ENCODE measurements around the gene PPFIA1. TPM values are rescaled to one million over a fixed set of nuclear protein-coding genes. Genes with fewer than 3 reads are reported as not detected.

Gene PPFIA1
- total and polyA plus RNA-seq, 11 donors, result 15.8 to 53.1 (median 39.1) TPM

- intact Hi-C loops (cut with DNase I), result no loop called here
- Histone ChIP-seq H3K9me3 (no peaks in the 10 kb centered on the region), H3K27ac (no peak overlapping the region), H3K27me3 (peaks cover 0 to 4% (median 0%) of the 10 kb centered on the region in 9 donors), H3K4me3 (no peak overlapping the region), H3K4me1 (peaks cover 0 to 8% (median 0%) of the 10 kb centered on the region in 12 donors), H3K36me3 (peaks cover 10 to 100% (median 93%) of the 10 kb centered on the region in 9 donors)
- WGBS, 4 donors, result 90 to 95% (median 91%) methylated on average over 12 to 15 of the region's 15 CpGs
- TF ChIP-seq CTCF (IDR thresholded peaks at IDR 0.05) (no peak), POLR2A (IDR thresholded peaks at IDR 0.05) (no peak)
- no peak for ATAC-seq
- no peak for DNase-seq
Observed at GRCh38 chr11:70432580-70432979, 162.1 kb downstream of the PPFIA1 start.

DNA sequence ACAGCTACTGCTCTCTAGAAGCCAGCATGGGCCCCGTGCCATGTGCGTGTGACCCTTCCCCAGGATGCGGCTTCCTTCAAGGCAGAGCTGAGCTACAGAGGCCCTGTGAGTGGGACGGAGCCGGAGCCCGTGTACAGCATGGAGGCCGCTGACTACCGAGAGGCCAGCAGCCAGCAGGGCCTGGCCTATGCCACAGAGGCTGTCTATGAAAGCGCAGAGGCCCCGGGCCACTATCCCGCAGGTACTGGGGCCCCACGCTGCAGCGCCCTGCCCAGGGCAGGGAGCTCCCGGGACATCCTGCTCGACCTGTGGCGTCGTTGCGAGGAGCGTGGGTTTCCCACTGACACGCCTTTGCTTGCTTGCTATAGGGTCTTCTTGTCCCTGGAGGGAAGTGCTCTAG lies 162.5 kb downstream of the PPFIA1 start:
- DNase-seq (no peak), ATAC-seq (no peak)
- 94 to 100% (median 96%) methylated on average over 5 to 20 of the region's 20 CpGs for WGBS, 4 donors
- TF ChIP-seq CTCF (IDR thresholded peaks at IDR 0.05), result no peak
- no peak for TF ChIP-seq POLR2A (IDR thresholded peaks at IDR 0.05)
- H3K4me3 ChIP-seq, result no peak overlapping the region
- no peak overlapping the region for H3K27ac ChIP-seq
- intact Hi-C loops (cut with DNase I), result no loop called here
- H3K9me3 ChIP-seq, result no peaks in the 10 kb centered on the region
- H3K27me3 ChIP-seq, result peaks cover 0 to 4% (median 0%) of the 10 kb centered on the region in 9 donors
- peaks cover 10 to 98% (median 90%) of the 10 kb centered on the region in 9 donors for H3K36me3 ChIP-seq
- peaks cover 0 to 8% (median 0%) of the 10 kb centered on the region in 12 donors for H3K4me1 ChIP-seq

- WGBS, 4 donors, result 88 to 95% (median 91%) methylated on average over 13 of the region's 13 CpGs
Observed at GRCh38 chr11:70433526-70433925, 163.0 kb downstream of the PPFIA1 start.

More at GRCh38 chr11:70433526-70433925, 163.0 kb downstream of the PPFIA1 start:
- H3K9me3 ChIP-seq, result no peaks in the 10 kb centered on the region
- intact Hi-C loops (cut with DNase I), result no loop called here
- H3K27me3 ChIP-seq, result peaks cover 0 to 4% (median 0%) of the 10 kb centered on the region in 9 donors
- H3K4me1 ChIP-seq, result peaks cover 0 to 8% (median 0%) of the 10 kb centered on the region in 12 donors
- H3K4me3 ChIP-seq, result no peak overlapping the region
- ATAC-seq (no peak), DNase-seq (no peak)
- peaks cover 10 to 98% (median 85%) of the 10 kb centered on the region in 9 donors for H3K36me3 ChIP-seq
- no peak overlapping the region for H3K27ac ChIP-seq
- TF ChIP-seq CTCF (IDR thresholded peaks at IDR 0.05) (no peak), POLR2A (IDR thresholded peaks at IDR 0.05) (no peak)

MicroRNAs encoded within 50 kb of the gene (microRNA counts, 767-probe panel; counts per million panel counts)
- 1,530 to 1,614 counts per million in 2 donors for microRNA hsa-miR-548k

Small RNAs within 50 kb of the gene (microRNA-seq; reads per million reads assigned to microRNA genes)
- gene MIR548K, result 2.3 to 8.5 (median 4.4) reads per million in 4 donors

Other genes with a start within 250 kb of the PPFIA1 start
- 10 to 100 TPM in 4 of 9 donors, 1 to 10 TPM in 5; 4.2 to 17.8 (median 9.8) TPM for gene ANO1, start 192.4 kb upstream of the PPFIA1 start, total RNA-seq
- gene ANO1, start 192.4 kb upstream of the PPFIA1 start, polyA plus RNA-seq, result 1 to 10 TPM; 5.1 to 6.1 TPM
- gene FADD, start 67.4 kb upstream of the PPFIA1 start, total RNA-seq, result 10 to 100 TPM in 6 of 9 donors, 1 to 10 TPM in 3; 8.9 to 24.4 (median 10.2) TPM
- gene FADD, start 67.4 kb upstream of the PPFIA1 start, polyA plus RNA-seq, result 10 to 100 TPM in 1 of 2 donors, 1 to 10 TPM in 1; 8.5 to 18.7 TPM
- gene CTTN, start 127.8 kb downstream of the PPFIA1 start, total RNA-seq, result 100 to 1,000 TPM; 109 to 186 (median 143) TPM
- gene CTTN, start 127.8 kb downstream of the PPFIA1 start, polyA plus RNA-seq, result 100 to 1,000 TPM in 1 of 2 donors, 10 to 100 TPM in 1; 77.3 to 100 TPM